Muscle of leg (tissue), 11 donors: ENCODE results near the gene CCT7. TPM values are rescaled to one million over a fixed set of nuclear protein-coding genes. Genes with fewer than 3 reads are reported as not detected.

Experiments used
- DNase-seq: peaks from one replicate; pipeline ENCODE4 v3.0.0; 2013
- H3K27ac ChIP-seq: one replicate; pipeline ENCODE4 v1.5.1; 2013; ENCODE audit warnings: mild to moderate bottlenecking, low read length, control low read depth
- H3K27me3 ChIP-seq: one replicate; pipeline ENCODE4 v1.6.1; 2013; ENCODE audit warnings: low read length; ENCODE audit not compliant: control insufficient read depth, insufficient read depth
- H3K36me3 ChIP-seq: one replicate; pipeline ENCODE4 v1.6.1; 2013; ENCODE audit warnings: low read length; ENCODE audit not compliant: control insufficient read depth, insufficient read depth
- H3K4me1 ChIP-seq: one replicate; pipeline ENCODE4 v1.6.1; 2013; ENCODE audit warnings: low read length; ENCODE audit not compliant: control insufficient read depth, insufficient read depth
- H3K4me3 ChIP-seq: one replicate; pipeline ENCODE4 v1.5.1; 2013; ENCODE audit warnings: low read length, control low read depth
- H3K9me3 ChIP-seq: replicated peaks from 2 replicates; pipeline ENCODE4 v1.6.1; 2013; ENCODE audit warnings: low read depth, low read length; ENCODE audit not compliant: control insufficient read depth
- WGBS: methylation state at CpG from one replicate; pipeline ENCODE4 v1.1.5; 2013; ENCODE audit warnings: missing lambda C conversion rate; ENCODE audit not compliant: insufficient coverage; 5-methylcytosine and 5-hydroxymethylcytosine counted together
- polyA plus RNA-seq, 8 donors: library from polyadenylated mRNA; unstranded; fragments of 120-200 nt; gene quantifications; one replicate each; pipeline versions ENCODE4 v1.2.1 to v1.2.3, GENCODE V29; 2013; ENCODE audit warnings: inconsistent platforms in 1 of 8, low replicate concordance in 1 of 8; ENCODE audit not compliant: insufficient read length in 8 of 8, insufficient read depth in 1 of 8
- total RNA-seq: library from RNA; stranded (reverse); fragments of 120-200 nt; gene quantifications from one replicate; pipeline ENCODE4 v1.2.4, GENCODE V29; 2013

Gene CCT7
- total and polyA plus RNA-seq, 9 donors = 166 to 211 (median 194) TPM

- no peak for DNase-seq
- Histone ChIP-seq H3K27me3 (no peaks in the 10 kb centered on the region), H3K4me1 (no peaks in the 10 kb centered on the region), H3K27ac (no peak overlapping the region), H3K36me3 (peaks cover 66% of the 10 kb centered on the region), H3K9me3 (no peaks in the 10 kb centered on the region), H3K4me3 (no peak overlapping the region)
- WGBS = 85% methylated on average over 2 of the region's 3 CpGs
Measured at GRCh38 chr2:73253901-73254300, 19.8 kb downstream of the CCT7 start.

- no peaks in the 10 kb centered on the region for H3K4me1 ChIP-seq
- DNase-seq = no peak
- no peaks in the 10 kb centered on the region for H3K9me3 ChIP-seq
- H3K4me3 ChIP-seq = no peak overlapping the region
- 86% methylated on average over 5 of the region's 7 CpGs for WGBS
- H3K27me3 ChIP-seq = no peaks in the 10 kb centered on the region
- H3K27ac ChIP-seq = no peak overlapping the region
- H3K36me3 ChIP-seq = peaks cover 60% of the 10 kb centered on the region
Measured at GRCh38 chr2:73254343-73255006, 20.4 kb downstream of the CCT7 start.

GRCh38 chr2:73255007-73255644 is 21.0 kb downstream of the CCT7 start:
- 17% methylated on average over 1 of the region's 4 CpGs for WGBS

GRCh38 chr2:73255907-73256617 is 22.0 kb downstream of the CCT7 start:
- no peak for DNase-seq
- Histone ChIP-seq H3K27me3 (peaks cover 2% of the 10 kb centered on the region), H3K27ac (no peak overlapping the region), H3K4me1 (no peaks in the 10 kb centered on the region), H3K9me3 (no peaks in the 10 kb centered on the region), H3K4me3 (no peak overlapping the region), H3K36me3 (peaks cover 44% of the 10 kb centered on the region)
- no CpG with 5 or more reads among the region's 5 CpGs for WGBS

More at GRCh38 chr2:73255007-73255644, 21.0 kb downstream of the CCT7 start:
- Histone ChIP-seq H3K9me3 (no peaks in the 10 kb centered on the region), H3K4me1 (no peaks in the 10 kb centered on the region), H3K27me3 (no peaks in the 10 kb centered on the region), H3K36me3 (peaks cover 53% of the 10 kb centered on the region), H3K27ac (no peak overlapping the region), H3K4me3 (no peak overlapping the region)
- no peak for DNase-seq

- Histone ChIP-seq H3K4me3 (no peak overlapping the region), H3K27me3 (peaks cover 2% of the 10 kb centered on the region), H3K36me3 (peaks cover 39% of the 10 kb centered on the region), H3K4me1 (no peaks in the 10 kb centered on the region), H3K9me3 (no peaks in the 10 kb centered on the region), H3K27ac (no peak overlapping the region)
- 40% methylated on average over 1 of the region's 1 CpG for WGBS
- DNase-seq = no peak
Measured at GRCh38 chr2:73256618-73256922, 22.5 kb downstream of the CCT7 start.

GRCh38 chr2:73257021-73257420 is 22.9 kb downstream of the CCT7 start:
- peaks cover 35% of the 10 kb centered on the region for H3K36me3 ChIP-seq
- peaks cover 2% of the 10 kb centered on the region for H3K27me3 ChIP-seq
- no peak for DNase-seq
- 86% methylated on average over 2 of the region's 2 CpGs for WGBS
- H3K9me3 ChIP-seq = no peaks in the 10 kb centered on the region
- no peaks in the 10 kb centered on the region for H3K4me1 ChIP-seq
- no peak overlapping the region for H3K27ac ChIP-seq
- H3K4me3 ChIP-seq = no peak overlapping the region

GRCh38 chr2:73257425-73258125 is 23.5 kb downstream of the CCT7 start:
- H3K36me3 ChIP-seq = peaks cover 30% of the 10 kb centered on the region
- H3K4me1 ChIP-seq = no peaks in the 10 kb centered on the region
- WGBS = 88% methylated on average over 6 of the region's 10 CpGs
- H3K4me3 ChIP-seq = no peak overlapping the region
- DNase-seq = peak; percentile 27
- H3K27ac ChIP-seq = no peak overlapping the region
- H3K9me3 ChIP-seq = no peaks in the 10 kb centered on the region
- H3K27me3 ChIP-seq = peaks cover 2% of the 10 kb centered on the region

- WGBS = 69% methylated on average over 5 of the region's 8 CpGs
- peaks cover 22% of the 10 kb centered on the region for H3K36me3 ChIP-seq
- H3K4me1 ChIP-seq = no peaks in the 10 kb centered on the region
- H3K9me3 ChIP-seq = no peaks in the 10 kb centered on the region
- no peak overlapping the region for H3K27ac ChIP-seq
- peaks cover 2% of the 10 kb centered on the region for H3K27me3 ChIP-seq
- DNase-seq = no peak
- H3K4me3 ChIP-seq = no peak overlapping the region
Measured at GRCh38 chr2:73258186-73258912, 24.2 kb downstream of the CCT7 start.

GRCh38 chr2:73258913-73259215 is 24.8 kb downstream of the CCT7 start:
- H3K27ac ChIP-seq = no peak overlapping the region
- peaks cover 2% of the 10 kb centered on the region for H3K27me3 ChIP-seq
- no peak for DNase-seq
- H3K9me3 ChIP-seq = no peaks in the 10 kb centered on the region
- peaks cover 18% of the 10 kb centered on the region for H3K36me3 ChIP-seq
- WGBS = 95% methylated on average over 9 of the region's 9 CpGs
- H3K4me3 ChIP-seq = no peak overlapping the region
- no peaks in the 10 kb centered on the region for H3K4me1 ChIP-seq

GRCh38 chr2:73259276-73259675 is 25.2 kb downstream of the CCT7 start:
- WGBS = 82% methylated on average over 5 of the region's 8 CpGs
- H3K27ac ChIP-seq = no peak overlapping the region
- H3K4me1 ChIP-seq = no peaks in the 10 kb centered on the region
- DNase-seq = no peak
- no peaks in the 10 kb centered on the region for H3K9me3 ChIP-seq
- peaks cover 14% of the 10 kb centered on the region for H3K36me3 ChIP-seq
- H3K4me3 ChIP-seq = no peak overlapping the region
- H3K27me3 ChIP-seq = peaks cover 2% of the 10 kb centered on the region
